Neural progenitor cell (in vitro differentiated cells): ENCODE measurements around the gene MPZ.
"Not testable (repeated sequence)": the region's sequence is repeated elsewhere in the genome, so short reads cannot be mapped to it uniquely, and the experiment has no call there.

ENCODE experiments used
- EZH2 ChIP-seq: fragments of 200-600 bp; sonication (generic); IDR thresholded peaks from 2 replicates; pipeline ENCODE4 v1.6.1; 2017; ENCODE audit warnings: antibody characterized with exemption, mild to moderate bottlenecking, moderate library complexity
- EZH2phosphoT487 ChIP-seq: fragments of 200-600 bp; sonication (generic); IDR thresholded peaks from 2 replicates; pipeline ENCODE4 v1.6.1; 2017; ENCODE audit warnings: antibody characterized with exemption
- TF ChIP-seq, protein P1 (sequence below): fragments of 200-600 bp; sonication (generic); IDR thresholded peaks from 2 replicates; pipeline ENCODE4 v1.5.1; 2017; ENCODE audit warnings: antibody characterized with exemption, mild to moderate bottlenecking

DNA sequence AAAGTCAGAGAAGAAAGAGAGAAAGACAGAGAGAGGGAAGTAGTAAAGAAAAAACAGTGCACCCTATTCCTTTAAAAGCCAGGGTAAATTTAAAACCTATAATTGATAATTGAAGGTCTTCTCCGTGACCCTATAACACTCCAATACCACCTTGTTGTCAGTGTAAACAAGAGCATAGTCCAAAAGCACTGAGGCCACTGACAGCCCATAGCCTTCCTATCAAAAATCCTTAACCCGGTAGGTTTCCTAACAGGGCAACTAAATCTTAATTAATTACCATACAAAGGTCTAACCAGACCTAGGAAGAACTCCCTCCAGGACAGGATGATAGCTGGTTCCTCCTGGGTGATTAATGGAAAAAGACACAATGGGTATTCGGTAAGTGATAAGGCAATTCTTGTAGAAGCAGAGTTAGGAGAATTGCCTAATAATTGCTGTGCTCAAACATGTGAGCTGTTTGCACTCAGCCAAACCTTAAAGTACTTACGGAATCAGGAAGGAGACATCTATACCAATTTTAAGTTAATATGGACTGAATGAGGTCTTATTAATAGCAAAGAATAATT is 53.7 kb downstream of the MPZ start:
- TF ChIP-seq, protein P1, sequence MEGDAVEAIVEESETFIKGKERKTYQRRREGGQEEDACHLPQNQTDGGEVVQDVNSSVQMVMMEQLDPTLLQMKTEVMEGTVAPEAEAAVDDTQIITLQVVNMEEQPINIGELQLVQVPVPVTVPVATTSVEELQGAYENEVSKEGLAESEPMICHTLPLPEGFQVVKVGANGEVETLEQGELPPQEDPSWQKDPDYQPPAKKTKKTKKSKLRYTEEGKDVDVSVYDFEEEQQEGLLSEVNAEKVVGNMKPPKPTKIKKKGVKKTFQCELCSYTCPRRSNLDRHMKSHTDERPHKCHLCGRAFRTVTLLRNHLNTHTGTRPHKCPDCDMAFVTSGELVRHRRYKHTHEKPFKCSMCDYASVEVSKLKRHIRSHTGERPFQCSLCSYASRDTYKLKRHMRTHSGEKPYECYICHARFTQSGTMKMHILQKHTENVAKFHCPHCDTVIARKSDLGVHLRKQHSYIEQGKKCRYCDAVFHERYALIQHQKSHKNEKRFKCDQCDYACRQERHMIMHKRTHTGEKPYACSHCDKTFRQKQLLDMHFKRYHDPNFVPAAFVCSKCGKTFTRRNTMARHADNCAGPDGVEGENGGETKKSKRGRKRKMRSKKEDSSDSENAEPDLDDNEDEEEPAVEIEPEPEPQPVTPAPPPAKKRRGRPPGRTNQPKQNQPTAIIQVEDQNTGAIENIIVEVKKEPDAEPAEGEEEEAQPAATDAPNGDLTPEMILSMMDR, result not testable (repeated sequence)
- not testable (repeated sequence) for TF ChIP-seq EZH2, EZH2phosphoT487
